Stimulated activated CD4-positive, alpha-beta T cell treated with anti-CD3 and anti-CD28 coated beads, Interleukin-4, amount 100 ng/mL, for 24 hours (primary cell): ENCODE measurements around the gene TCF20.

Experiments
- DNase-seq: peaks from one replicate; pipeline ENCODE4 v3.0.0-alpha.2; 2020

The TCF20 gene

DNA sequence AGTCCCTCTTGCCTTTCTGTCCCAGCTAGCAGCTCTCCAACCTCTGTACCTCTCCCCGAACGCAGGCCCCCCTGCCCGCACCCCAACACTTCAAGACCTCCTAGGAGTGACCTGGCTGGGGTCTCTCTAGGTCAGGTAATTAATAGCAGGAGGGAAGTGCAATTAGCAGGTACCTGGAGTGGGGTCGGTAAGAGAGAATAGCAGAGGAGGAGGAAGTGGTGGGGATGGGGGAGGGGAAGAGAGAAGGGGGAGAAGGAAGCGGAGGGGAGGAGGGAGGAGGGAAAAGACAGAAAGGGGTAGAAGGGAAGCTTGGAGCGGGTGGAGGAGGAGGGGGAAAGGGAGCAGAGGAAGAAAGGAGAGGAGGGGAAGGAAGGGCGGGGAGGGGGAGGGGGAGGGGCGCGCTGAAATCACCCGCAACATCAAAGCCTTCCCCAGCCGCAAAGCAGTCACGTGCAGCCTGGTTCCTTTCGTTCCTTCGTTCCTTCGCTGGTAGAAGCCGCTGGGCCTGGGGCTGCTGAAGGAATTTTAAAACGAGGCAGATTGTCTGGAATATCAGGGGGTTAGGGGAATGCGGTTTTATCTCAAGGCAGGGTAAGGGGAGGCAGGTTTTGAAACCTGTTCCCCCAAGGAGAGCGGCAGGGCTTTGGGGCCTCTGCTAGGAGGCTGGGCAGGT, 29.3 kb upstream of the TCF20 start:
- DNase-seq, result peak; percentile 41

DNA sequence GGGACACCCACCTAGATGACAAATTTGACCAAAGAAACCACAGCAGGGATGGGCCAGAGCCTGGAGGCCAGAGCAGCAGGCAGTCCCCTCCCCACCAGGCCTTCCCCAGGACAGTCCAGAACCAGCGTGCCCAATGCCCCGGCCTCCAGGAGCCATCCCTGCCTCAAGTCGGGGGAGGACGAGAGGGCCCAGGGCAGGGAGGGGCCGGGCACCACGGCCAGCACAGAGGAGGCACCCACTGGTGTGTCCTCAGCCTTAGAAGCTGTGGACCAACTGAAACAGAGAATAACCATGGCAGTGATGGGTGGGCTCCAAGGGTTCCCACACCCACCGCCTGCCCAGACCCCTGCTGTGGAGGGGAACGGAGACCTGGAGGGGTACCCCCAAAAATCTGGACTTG, 28.3 kb upstream of the TCF20 start:
- no peak for DNase-seq

DNA sequence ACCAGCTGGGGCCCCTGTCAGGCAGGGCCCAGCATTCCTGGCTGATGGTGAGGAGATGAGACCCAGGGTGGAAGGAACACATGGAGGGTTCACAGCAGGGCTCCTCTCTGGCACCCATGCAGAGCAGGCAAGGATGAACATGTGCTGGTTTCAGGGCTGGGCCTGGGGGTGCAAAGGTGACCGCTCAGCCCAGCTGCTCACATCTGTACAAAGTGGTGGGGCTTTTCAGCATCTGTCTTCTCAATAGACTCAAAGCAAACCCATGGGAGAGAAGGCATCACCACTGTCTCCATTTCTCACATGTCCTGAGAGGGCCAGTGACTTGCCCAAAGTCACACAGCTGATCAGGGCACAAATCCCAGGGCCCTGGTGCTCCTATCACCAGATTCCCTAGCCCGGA, 27.3 kb upstream of the TCF20 start:
- no peak for DNase-seq

DNA sequence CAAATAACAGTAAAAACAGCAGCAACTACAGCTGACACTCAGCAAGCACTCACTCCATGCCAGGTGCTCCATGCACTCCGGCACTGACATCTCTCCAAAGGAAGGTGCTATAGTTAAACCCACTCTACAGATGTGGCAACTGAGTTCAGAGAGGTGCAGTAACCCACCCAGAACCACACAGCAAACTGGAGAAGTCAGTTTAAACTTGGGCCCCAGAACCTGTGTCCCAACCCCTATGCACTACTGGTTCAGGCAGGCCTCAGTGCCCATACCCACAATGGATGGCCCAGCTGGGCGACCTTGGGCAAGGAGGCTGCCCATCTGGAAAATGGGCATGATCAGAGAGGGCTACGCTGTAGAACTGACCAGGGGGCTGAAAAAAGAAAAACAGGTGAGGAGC, 26.4 kb upstream of the TCF20 start:
- no peak for DNase-seq

DNA sequence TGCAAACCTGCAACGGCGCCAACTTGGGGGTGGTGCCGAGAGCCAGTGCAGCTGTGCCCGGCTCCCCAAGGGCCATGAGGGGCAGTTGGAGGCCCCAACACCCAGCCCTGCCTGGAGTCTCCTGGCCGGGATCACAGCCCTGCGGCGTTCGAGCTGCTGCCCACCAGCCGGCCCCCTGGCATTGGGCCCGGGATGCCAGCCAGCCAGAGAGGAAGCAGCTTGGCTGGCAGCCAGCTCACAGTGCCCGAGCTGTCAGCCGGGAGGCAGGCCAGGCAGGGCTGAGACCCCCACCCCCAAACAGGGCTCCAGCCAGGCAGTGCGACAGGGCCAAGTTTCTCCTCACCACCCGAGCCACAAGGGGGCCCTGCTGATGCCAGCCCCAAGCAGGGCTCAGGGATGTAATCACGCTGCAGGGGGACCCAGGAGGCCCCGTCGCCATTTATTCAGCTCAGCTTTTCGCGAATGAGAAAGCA, 26.0 kb upstream of the TCF20 start:
- no peak for DNase-seq

DNA sequence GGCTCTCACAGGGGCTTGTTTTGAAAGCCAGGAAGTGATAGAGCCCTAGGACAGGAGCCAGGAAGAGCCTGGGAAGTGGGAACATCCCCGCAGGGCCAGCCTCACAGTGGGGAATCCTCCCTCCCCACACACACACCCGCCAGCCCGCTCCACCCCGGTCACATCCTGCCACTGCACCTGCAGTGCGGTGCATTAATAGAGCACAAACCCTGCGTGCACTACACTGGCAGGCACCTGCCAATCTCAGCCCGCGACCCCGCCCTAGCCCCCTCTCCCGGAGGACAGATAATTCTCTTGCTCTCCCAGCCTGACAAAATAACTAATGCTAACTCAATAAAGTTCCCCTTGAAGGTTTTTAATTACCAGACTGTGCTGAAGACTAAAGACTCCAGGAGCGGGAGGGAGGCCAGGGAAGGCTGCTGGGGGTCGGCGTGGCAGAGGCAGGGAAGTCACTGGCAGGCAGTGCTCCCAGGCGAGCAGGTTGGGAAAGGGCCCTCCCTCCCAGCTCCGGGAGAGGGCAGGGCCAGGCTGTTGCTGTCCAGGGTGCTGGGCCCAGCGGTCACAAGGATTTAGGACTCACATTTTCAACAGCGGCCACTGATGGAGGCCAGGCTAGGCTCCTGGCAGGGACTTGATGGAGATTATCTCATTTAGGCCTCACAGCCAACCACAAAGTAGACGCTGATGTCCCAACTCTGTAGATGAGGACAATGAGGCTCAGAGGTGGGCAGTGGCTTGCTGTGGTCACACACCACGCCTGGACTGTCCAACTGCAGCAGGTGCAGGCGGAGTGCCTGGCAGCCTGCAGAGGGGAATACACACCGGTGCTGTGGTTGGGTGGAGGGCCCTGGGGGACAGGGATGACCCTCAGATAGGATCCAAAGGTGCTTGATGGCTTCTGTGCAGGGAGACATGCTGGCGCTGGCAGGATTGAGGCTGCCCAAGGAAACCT, 23.9 kb upstream of the TCF20 start:
- DNase-seq, result no peak

DNA sequence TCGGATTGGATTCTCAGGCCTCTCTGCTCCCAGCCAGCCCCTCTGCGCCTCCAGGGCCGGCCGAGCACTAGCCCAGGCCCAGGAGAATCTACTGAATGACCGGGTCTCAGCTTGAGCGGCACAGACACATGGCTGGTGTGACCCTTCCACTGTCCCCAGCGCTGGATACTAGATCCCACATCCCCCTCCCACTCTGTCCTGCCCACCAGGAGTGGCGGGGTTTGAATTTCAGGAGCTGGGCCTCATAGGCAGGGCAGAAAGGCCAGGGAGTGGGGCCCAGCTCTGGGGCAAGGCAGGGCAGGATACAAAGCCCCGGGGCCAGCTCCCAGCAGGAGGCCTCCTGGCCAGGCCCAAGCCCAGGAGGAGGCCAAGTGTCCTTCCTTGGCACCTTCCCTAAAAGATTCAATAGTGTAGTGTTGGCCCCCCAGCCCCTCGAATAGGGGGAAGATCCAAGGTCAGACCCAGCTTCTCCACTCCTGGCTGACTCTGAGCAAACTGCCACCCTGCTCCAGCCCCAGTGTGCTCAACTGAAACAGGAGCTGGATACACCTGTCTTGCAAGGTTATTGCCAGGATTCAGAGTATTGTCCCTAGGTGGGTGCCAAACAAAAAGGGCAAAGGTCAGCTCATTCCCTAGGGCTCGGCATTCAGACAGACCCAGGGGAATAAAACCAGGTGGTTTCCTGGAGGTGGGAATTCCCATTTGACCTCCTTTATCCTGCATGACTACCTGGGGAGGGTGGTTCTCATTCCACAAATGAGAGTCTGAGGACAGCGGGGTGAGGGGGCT, 22.5 kb upstream of the TCF20 start:
- no peak for DNase-seq

DNA sequence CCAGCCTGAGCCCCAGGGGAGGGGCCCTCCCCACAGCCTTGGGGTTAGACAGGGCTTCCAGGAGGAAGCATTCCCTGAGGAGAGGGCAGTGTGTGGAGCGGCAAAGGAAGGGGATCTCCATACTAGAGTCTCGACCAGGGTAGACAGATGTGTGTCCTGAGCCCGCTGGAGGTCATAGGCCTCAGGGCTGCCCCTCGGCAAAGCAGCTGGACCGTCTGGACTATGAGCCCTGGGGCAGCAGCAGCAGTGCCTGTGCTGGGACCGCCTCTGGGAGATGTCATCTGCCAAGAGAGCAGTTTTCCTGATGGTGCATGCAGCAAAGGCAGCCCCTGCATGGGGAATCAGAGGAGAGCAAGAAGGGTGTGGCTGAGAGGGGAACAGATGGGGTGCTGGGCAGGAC, 20.8 kb upstream of the TCF20 start:
- no peak for DNase-seq

DNA sequence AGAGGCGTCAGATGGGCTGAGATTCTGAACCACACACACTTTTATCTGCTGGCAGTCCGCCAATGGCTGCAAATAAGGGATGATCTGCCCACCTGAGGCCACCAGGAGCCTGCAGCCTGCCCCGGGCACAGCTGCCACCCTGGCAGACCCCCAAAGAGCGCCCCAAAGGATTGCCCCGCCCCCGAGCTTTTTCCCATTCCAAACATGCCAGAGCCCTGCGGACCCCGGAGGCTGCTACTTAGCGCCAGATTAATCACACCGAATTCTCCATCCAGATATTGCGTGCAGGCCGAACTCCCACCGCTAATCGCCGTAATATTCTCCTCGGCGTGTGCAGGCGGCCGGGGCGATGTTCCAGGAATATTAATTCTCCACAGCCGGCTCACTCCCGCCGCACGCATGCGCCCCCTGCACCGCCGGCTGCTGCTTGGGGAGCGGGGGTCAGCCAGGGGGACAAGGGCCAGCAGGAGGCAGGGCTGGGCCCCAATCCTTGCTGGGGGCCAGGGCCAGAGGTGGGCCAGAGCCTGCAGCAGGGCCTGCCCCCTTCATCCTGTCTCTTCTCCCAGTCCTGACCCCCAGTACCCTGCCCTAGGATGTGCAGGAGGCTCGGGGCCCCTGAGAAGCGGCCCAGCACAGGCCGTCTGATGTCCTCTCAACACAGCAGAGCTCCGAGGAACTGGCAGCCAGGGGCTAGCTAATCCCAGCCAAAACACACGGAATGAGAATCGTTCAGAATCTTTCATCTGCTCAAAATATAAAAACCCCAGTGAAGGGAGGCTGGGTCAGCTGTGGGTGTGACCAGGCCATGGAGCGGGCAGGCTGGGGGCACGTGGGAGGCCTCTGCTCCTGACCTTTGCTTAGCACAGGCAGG, 19.5 kb upstream of the TCF20 start:
- DNase-seq, result no peak

DNA sequence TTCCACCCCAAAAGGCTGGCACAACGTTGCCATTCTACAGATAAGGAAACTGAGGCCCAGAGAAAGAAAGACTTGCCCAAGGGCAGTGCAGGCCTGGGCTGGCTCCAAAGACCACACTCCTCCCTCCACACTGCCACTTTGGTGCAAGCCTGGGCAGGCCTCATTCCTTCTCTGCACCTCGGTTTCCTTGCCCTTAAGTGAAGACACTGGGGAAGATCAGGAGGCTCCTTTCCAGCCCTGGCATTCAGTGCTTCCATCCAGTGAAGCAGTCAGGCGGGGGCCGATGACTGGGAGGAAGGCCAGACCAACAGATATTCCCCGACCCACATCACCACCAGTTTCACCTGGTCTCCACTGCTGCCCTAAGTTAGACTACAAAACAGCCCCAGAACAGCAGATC, 18.3 kb upstream of the TCF20 start:
- DNase-seq, result no peak

DNA sequence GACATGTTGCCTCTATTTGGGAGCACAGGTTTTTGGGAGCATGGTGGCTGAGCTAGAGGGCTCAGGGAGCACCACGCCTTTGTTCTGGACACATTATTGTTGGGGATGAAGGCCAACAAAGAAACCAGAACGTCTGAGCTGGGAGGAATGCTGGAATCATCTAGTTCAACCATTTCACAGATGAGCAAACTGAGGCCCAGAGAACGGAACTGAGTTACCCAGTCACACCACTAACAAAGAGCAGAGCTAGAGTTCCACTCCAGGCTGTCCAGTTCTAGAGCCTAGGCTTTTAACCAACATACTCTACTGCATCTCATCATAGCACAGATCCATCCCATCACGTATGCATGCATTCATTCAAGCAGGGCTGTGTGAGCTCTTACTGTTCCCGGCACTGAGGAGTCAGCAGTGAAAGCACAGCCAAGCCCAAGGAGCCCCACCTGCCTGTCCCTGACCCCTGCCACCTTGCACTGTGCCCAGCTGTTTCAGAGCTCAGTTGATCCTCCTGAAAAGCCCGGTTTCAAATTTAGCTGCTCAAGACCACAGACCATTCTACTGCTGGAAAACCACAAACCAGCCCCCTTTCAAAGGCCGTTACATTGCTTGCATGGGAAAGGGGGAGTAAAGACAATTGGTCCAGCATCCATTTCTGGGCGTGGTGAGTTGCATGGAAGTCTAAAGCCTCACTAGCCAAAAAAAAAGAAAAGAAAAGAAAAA, 16.9 kb upstream of the TCF20 start:
- DNase-seq, result no peak

DNA sequence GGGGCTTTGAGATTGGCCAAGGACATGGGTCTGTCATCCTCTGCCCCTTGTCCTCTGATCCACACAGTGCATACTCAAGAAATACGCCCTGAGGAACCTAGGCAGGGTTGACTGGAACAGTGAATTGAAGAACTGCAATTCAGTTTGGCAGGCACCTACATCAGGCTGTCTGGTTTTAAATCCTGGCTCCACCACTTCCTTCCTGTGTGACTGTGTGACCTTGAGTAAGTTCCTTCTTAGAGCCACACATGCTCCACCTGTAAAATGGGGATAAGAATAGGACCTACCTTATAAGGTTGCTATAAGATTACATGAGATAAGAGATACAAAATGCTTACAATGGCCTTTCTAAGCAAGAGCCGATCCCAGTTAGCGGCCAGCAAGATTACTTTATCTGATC, 15.8 kb upstream of the TCF20 start:
- no peak for DNase-seq

DNA sequence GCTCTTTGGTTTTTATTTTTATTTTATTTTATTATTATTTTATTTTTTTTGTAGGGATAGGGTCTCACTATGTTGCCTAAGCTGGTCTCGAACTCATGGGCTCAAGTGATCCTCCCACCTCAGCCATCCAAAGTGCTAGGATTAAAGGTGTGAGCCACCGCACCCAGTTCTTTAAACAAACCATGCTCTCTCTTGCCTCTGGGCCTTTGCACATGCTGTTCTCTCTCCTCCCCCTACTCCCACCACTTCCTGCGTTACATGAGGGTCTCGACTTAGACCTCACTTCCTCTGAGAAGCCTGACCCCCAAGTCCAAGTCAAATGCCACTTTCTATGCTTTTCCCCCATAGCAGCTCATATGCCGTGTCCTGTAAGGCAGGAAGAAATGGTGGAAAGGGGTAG, 15.2 kb upstream of the TCF20 start:
- no peak for DNase-seq

DNA sequence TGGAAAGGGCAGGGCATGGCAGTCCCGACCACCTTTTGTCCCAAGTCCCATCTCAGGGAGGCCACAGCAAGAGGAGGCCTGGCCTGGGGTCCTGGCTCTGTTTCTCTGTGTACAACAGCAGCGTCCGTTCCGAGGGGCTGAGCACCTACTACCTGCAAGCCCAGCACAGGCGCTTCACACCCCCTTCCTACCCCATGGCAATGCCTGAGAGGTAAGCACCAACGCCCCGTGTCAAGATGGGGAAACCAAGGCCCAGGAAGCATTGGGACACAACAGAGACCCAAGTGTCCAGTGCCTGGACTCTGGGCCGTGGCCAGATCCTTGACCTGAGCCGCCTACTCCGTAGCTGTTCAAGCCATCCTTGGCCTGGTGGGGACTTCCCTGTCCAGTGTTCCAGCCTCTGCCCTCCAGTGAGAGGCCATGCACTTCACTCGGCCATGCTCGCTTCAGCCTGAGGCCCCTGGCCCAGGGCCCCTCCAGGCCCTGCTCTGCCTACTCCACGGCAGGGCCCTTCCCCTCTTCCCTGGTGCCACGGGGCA, 14.3 kb upstream of the TCF20 start:
- DNase-seq, result no peak

DNA sequence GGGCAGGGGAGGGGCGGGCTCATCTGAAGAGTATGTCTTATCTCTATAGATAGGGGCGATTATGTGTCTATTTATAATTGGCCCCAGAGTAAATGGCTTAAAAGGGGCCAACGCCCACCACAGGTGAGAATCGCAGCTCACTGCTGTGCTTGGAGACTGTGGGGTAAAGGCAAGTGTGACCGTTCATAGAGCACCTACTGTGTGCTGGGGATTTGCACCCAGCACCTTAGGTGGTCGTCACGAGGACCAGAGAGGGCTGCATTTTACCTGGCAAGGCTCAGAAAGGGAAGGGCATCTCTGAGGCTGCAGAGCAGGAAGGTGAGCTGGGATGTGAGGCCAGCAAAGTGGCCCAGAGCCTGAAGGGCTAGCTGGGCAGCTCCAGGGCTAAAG, 13.7 kb upstream of the TCF20 start:
- no peak for DNase-seq

DNA sequence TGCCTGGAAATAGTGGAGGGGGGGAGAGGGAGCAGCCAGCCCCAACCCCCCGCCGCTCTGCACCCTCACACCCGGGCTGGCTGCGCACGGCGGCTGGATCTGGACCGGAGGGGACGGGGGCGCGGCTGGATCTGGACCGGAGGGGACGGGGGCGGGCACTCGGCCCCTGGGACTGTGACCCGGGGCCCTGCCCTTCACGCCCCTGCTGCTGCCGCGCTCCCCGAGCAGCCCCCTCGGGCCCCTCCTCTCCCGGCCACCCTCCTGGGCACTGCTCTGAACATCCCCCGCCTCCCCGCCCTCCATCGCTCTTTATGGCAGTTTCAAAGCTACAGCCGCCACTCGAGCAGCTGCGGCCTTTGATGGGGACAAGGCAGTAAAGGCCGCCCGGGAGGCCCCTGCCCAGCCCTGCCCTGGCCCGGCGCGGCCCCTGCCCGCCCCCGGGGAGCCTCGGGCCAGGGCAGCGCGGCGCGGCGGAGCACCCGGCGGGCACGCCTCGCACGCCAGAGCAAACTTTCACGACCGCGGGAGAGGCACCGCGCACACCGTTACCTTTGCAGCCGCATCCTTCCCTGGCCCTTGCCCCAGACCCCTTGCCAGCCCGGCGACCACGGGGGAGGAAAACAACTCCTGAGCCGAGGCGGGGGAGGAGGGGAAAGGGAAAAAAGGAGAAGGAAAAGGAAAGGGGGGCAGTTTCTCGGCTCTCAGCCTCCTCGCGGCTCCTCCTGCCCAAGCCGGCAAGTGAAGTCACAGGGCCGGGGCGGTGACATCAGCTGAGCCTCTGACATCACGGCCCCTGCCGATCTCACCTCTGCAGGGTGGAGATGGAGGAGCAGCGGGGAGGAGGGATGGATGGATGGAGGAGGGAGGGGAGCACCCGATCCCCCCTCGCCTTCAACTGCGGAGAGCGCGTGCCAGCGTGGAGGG, 13.1 kb upstream of the TCF20 start:
- DNase-seq, result peak; percentile 31

DNA sequence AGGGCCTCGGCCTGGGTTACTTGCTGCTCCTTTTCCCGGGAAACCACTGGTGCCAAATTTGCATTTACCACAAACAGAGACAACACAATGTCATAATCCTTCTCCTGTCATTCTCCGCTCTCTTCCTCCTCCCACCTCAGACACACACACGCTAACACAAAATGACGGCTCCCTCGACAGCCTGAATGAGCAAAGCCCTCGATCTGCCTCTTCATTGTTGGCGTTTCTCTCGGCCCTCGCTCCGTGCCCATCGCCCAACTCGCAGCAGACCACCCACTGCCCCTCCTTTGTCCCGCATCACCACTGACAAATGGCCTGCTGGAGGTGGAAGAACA, 12.5 kb upstream of the TCF20 start:
- no peak for DNase-seq

DNA sequence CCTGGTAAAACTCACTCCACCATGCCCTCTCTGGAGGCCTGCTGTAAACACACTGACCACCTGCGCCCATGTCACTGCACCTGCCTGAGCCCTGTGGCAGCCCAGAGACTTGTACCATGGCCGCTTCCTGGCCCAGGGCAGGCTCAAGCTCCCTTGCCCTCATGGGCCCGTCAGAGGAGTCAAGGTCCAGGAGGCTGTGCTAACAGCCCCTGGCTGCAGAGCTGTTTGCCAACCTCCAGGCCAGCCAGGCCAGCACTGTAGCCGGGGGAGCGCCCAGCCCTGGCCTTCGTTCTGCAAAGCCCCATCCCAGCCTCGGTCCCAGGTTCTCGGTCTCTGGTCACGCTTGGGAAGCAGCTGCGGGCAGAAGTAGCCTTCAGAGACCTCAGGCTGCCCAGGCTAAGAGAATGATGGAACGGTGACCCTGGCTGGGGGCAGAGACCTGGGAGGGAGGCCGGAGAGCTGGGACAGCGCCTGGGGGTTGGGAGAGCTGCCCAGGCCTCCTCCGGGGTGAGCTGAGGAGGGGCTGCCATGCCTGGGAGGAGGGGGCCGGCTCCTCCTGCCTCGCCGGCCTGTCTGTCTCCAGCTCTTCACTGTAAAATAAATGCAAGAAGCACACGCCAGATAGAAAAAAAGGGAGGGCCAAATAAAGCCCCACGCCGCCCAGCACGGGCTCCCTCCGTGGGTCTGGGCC, 11.9 kb upstream of the TCF20 start:
- DNase-seq, result no peak

DNA sequence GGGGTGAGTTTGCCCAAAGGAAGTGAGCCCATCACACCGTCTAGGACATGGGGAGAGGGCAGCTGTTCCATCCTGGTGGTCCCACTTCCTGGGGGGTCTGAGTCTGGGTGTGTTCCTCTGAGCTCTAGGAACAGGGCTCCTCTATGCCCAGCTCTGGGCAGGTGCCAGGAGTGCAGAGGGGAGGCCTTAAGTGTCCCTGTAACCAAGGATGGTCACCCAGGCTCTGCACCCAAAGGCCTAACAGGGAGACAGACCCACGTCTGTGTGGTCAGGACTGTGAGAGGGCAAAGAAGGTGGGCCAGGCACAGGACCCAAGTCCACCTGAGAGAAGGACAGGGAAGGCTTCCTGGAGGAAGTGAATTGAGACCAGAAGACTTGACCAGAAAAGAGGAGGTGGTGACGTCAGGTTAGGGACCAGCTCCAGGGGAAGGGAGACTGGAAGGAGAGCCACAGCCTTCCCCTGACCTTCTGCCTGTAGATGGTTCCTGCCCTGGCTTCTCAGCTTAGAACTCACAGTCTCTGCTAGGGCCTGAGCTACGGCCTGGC, 11.3 kb upstream of the TCF20 start:
- no peak for DNase-seq

DNA sequence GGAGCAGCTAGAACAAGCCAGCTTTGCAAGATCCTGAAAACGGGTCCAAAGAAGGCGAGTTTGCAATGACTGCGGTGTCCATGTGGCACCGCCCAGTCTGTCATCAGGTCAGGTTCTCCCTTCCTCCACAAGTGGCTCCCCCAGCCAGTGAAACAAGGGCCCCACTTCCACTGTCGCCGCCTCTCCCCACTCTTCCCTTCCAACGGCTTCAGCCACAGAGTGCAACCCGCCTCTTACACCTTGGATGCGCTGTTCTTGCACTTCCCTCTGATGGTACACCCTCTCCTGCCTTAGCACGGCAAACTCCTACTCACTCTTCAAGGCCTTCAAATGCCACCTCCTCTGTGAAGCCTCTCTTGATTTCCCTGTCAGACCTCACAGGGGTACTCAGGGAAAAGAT, 10.8 kb upstream of the TCF20 start:
- no peak for DNase-seq
